GM19438 (cell line): ENCODE measurements around the gene XIRP1.
"Not testable (repeated sequence)": the region's sequence is repeated elsewhere in the genome, so short reads cannot be mapped to it uniquely, and the experiment has no call there.

Source experiments
- ATAC-seq: cut with Tn5 transposase; IDR thresholded peaks from one replicate; pipeline ENCODE4 v1.9.1; 2021; ENCODE audit warnings: low read depth; ENCODE audit not compliant: unreplicated experiment

XIRP1 gene, protein sequence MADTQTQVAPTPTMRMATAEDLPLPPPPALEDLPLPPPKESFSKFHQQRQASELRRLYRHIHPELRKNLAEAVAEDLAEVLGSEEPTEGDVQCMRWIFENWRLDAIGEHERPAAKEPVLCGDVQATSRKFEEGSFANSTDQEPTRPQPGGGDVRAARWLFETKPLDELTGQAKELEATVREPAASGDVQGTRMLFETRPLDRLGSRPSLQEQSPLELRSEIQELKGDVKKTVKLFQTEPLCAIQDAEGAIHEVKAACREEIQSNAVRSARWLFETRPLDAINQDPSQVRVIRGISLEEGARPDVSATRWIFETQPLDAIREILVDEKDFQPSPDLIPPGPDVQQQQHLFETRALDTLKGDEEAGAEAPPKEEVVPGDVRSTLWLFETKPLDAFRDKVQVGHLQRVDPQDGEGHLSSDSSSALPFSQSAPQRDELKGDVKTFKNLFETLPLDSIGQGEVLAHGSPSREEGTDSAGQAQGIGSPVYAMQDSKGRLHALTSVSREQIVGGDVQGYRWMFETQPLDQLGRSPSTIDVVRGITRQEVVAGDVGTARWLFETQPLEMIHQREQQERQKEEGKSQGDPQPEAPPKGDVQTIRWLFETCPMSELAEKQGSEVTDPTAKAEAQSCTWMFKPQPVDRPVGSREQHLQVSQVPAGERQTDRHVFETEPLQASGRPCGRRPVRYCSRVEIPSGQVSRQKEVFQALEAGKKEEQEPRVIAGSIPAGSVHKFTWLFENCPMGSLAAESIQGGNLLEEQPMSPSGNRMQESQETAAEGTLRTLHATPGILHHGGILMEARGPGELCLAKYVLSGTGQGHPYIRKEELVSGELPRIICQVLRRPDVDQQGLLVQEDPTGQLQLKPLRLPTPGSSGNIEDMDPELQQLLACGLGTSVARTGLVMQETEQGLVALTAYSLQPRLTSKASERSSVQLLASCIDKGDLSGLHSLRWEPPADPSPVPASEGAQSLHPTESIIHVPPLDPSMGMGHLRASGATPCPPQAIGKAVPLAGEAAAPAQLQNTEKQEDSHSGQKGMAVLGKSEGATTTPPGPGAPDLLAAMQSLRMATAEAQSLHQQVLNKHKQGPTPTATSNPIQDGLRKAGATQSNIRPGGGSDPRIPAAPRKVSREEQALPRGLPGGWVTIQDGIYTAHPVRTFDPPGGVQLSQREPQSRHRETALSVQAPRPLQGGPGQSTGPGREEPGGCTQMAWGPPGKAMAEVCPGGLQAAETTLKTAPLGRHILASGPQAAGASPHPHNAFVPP (N-terminal part only)

DNA sequence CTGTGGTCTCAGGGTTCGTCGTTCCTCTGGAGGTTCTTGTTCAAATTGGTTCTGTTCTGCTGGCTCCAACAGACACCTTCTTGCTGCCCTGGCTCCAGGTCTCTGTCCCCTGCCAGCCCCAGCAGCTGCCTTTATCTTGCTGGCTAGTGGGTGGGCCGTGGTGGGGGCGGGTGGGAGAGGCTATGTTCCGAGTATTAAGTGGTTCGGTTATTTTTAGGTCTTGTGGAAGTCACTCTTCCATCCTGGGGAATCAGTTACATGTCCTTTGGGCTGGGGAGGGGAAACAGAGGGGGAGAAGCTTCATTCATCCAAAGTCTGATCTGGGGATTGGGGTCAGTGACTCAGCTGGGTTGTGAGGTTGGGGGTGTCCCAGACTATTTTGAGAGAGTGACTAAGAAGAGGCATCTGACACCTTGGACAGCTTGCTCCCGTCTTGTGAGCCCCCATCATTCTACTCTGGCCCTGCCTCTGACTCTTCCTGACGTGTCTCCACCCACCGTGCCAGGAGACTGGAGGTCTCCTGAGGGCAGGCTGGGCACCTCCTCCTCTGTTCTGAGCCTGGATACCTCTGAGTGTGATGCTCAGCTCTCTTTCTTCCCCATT is at the start of gene XIRP1:
XIRP1 (minus strand) TSS at position 106 of the 603 bp plus-strand sequence. CDS start 3,150 bp downstream, outside the sequence.
- ATAC-seq, result no peak

DNA sequence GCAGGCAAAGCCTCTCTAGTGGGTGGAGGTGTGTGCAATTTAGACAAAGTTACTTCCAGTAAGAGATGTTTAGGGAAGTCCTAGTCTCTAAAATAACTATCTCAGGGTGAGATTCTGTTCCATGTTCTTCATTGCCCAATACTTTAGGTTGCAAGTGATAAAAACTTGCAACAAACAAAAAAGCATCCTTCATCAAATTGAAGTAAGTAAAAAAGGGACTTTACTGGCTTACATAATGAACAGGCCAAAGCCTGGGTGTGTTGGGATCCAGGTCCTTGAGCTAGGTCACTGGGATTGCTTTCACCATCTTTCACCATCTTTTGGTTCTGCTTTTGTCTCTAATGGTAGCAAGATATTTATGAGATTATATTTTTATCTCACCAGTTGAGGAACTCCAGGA is 49.2 kb upstream of the XIRP1 start:
- no peak for ATAC-seq

DNA sequence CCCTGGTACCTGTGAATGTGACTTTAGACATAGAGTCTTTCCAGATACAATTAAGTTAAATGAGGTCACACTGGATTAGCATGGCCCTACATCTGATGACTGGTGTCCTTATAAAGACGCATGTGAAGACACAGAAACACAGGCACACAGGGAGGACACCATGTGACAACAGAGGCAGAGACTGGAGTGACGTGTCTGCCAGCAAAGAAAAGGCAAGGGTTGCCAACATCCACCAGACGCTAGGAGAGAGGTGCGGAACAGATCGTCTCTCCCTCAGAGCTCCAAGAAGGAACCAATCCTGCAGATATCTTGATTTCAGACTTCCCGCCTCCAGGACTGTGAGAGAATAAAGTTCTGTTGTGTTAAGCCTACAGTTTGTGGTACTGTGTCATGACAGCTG is 44.6 kb upstream of the XIRP1 start:
- ATAC-seq, result no peak

DNA sequence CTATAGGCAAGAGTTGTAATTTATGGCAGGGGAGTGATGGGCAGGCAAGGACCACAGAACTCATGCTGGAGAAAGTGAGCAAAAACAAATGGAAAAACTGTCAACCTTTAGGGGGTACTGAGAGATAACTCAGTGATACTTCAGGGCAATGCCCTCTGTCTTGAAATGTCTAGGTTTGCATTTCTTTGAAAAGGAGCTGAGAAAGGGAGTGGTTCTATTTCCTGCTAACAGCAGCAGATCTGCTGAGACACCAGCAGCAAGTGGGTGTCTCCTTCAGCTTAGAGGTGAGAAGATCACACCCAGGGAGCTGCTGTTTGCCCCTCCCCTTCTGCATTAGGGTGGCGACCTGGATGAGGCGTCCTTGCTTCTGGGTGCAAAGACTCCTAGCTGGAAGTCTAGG is 42.3 kb upstream of the XIRP1 start:
- no peak for ATAC-seq

DNA sequence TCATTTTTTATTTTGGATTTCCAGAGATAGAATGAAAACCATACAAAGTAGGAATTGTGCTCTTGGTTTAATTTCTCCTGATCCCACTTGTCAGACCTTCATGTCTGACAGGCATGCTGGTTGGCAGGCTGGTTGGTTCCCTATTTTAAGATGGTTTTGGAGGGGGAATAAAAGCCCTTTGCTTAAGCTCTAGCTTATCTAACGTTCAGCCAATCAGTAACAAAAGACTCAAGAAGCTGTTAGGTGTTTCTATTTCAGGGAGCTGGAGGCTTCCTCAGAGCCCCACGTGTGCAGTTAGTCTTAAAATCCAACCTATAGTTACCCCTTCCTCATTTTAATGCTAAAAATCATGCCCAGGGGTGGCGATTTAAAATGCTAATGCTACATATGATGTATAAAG is 40.5 kb upstream of the XIRP1 start:
- no peak for ATAC-seq

DNA sequence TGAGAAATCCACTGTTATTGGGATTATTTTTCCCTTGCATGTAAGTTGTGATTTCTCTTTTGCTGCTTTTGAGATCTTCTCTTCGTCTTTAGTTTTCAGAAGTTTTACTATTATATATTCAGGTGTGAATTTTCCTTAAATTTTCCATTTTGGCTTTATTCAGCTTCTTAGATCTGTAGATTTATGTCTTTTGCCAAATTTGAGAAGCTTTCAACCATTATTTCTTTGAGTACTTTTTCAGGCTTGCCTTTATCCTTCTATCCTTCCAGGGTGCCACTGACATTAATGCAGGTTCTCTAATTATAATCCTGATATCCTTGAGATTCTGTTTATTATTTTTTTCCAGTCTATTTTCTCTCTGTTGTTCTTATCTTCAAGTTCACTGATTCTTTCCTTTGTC is 38.1 kb upstream of the XIRP1 start:
- no peak for ATAC-seq

DNA sequence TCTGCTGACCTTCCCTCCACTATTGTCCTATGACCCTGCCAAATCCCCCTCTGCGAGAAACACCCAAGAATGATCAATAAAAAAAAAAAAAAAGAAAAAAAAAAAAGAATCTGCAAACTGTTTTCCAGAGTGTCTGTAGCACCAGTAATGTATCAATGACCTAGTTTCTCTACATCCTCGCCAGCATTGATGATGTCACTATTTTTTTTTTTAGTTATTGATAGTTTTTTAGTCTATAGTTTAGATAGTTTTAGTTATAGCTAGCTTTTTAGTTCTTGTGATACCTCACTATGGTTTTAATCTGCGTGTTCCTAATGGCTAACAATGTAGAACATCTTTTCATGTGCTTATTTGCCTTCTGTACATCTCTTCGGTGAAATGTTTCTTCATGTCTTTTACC is 36.1 kb upstream of the XIRP1 start:
- no peak for ATAC-seq

DNA sequence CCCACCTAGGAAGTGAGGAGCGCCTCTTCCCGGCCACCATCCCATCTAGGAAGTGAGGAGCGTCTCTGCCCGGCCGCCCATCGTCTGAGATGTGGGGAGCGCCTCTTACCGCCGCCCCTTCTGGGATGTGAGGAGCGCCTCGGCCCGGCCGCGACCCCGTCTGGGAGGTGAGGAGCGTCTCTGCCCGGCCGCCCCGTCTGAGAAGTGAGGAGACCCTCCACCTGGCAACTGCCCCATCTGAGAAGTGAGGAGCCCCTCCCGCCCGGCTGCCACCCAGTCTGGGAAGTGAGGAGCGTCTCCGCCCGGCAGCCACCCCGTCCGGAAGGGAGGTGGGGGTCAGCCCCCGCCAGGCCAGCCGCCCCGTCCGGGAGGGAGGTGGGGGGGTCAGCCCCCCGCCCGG is 35.2 kb upstream of the XIRP1 start:
- ATAC-seq, result not testable (repeated sequence)

DNA sequence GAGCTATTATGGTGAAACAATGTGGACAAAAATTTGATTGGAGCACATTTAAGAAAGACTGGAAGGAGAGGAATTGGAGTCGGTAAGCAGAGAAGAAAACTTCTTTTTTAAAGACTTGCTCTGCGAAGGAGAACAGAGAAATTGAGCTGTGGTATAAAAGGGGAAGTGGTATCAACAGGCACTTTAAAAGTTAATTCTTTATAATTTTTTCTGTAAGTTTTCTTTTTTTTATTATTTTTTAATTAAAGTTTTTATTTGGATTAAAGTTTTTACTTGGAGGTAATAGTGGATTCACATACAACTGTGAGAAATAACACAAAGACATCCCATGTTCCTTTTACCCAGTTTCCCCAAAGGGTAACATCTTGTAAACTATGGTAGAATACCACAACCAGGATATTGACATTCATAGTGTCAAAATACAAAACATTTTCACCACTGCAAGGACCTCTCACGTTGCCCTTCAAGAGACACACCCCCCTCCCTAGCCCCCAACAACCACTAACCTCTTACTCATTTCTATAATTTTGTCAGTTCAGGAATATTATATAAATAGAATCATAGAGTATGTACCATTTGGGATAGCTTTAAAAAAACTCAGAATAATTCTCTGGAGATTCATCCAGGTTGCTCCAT is 33.8 kb upstream of the XIRP1 start:
- no peak for ATAC-seq

DNA sequence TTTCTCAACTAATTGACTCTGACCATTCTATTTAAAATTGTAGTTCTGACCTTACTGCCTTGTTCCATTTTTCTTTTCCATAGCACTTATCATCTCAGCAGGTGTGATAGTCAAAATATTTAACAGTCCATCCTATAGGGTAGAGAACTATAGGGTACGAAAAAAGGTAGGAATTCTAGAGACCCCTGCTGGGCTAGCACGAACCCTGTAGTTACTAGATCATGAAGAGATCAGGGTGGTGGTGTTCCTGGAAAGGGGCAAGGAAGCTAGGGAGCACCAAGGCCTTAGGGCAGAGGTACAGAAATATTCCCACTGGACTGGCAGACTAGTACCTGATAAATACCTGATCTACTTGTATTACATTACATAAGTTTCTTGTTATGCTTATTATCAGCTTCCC is 31.9 kb upstream of the XIRP1 start:
- no peak for ATAC-seq

DNA sequence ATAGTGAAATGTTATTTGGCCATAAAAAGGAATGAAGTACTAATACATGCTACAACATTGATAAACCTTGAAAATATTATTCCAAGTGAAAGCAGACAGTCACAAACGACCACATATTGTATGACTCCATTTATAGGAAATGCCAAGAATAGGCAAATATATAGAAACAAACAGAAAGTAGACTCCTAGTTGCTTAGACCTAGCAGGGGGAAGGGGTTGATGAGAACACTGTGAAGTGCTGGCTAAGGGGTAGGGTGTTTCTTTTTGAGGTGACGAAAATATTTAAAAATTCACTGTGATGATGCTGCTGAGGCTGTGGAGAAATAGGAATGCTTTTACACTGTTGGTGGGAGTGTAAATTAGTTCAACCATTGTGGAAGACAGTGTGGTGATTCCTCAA is 30.5 kb upstream of the XIRP1 start:
- no peak for ATAC-seq

DNA sequence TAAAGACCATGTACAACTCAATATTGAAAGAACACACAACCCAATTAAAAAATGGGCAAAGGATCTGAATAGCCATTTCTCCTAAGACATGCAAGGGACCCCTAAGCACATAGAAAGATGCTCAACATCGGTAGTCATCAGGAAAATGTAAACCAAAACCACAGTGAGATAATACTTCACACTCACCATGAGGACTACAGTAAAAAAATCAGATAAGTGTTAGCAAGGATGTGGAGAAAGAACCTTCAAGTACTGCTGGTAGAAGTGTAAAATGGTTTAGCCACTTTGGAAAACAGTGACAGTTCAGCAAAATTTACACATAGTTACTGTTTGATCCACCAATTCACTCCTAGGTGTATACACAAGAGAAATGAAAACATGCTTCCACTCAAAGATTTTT is 30.1 kb upstream of the XIRP1 start:
- ATAC-seq, result no peak

DNA sequence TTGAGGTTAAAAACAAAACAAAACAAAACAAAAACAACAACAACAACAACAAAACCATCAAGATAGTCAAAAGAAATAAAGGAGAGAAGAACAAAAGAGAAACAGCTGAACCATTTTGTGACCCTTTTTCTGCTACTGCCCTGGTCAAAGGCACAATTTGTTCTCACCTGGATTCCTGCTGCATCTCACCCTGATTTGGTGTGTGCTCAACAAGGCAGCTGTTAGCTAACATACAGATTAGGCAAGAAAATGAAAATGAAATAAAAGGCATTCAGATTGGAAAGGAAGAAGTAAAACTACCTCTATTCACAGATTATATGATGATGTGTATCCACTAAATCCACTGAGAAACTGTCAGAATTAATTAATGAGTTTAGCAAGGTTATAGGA is 28.7 kb upstream of the XIRP1 start:
- no peak for ATAC-seq

DNA sequence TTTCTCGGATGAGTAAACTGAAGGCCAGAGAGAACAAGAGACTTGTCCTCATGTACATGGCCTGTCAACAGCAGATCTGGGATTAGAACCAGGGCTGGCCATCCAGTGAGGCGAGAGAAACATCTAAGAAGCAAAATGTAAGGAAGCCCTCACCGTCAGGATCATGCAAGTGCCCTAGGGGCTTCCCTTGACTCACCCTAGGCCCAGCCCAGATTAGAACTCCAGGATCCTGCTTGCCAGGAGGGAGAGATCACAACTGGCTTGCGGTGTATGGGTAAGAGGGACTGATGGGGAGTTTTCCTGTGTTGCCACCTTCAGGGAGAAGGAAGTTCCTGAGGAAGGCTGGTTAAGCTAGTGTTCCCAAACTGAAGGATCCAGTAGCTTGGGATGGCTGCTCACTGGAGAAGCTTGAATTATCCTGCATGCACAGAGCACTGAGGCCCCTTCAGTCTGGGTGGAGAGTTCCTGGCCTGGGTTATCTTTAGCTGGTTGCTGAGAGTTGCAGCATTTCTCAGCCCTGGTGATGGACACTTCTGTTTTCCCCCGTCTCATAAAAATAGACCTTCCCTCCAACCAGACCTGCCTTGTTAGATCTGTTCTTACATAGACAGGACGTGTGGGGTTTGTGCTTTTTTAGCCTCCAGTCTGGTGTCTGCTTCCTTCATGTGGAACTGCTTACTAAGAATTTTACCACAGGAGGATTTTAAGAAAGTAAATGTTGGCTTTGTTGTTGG is 28.2 kb upstream of the XIRP1 start:
- ATAC-seq, result peak; percentile 47

DNA sequence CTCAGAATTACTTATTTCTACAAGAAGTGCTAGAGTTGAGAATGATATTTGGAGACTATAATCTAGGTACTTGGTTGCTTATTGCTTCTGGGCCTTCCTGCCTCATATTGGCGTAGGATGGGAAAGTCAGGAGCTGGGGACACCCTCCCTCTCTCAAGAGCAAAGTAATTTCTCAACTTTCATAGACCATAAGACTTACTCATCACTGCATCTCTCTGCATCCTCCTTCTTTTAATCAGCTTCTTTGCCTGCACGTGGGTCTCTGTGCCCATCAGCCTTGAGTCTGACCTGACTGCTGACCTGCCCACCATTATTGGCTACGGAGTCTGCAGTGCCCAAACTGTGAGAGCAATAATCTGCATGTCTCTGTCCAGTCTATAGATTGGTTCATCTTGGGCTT is 27.3 kb upstream of the XIRP1 start:
- no peak for ATAC-seq

DNA sequence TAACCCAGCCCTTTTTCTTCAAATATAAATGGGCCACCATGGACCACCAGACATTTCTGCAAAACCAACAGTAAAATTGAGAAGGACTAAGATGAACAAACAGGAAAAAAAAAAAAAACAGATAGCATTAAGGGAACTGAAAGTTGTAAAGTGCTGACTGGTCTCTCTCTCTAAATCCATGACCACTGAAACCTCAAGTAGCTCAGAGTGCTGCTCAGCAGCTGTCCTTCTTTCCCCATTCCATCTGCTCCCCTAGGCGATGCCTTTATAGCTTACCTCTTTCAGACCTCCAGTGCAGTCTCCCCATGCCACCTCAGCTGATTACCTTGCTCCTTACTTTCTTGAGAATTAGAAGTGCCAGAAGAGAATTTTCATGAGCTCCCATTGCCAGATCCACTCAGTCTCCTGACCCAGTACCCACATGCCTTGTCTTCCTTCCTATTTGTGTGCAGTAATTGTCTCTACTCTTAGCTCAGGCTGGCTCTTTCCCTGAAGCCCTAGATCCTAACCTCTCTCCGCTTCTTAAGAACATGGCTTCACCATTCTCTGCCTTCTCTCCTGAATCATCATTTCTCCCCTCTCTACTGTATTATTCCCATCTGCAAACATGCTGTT is 23.9 kb upstream of the XIRP1 start:
- ATAC-seq, result peak; percentile 98

DNA sequence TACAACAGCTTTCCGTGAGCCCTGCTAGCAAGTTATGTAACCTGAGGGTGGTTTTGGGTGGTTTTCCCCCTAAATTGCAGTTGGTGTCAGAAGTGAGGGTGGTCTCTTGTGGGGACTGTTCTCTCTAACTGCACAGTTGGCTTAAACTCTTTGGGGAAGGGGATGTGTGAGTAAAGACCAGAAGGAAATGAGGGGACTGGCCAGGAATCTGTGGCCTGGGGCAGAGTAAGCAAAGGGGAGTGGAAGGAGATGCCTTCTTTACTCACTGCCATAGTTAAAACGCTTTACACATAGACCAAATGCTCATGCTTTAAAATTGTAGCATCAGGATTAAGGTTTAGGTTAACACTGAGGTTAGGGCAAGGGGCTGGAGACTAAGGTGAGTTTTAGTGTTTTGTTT is 21.2 kb upstream of the XIRP1 start:
- ATAC-seq, result no peak

DNA sequence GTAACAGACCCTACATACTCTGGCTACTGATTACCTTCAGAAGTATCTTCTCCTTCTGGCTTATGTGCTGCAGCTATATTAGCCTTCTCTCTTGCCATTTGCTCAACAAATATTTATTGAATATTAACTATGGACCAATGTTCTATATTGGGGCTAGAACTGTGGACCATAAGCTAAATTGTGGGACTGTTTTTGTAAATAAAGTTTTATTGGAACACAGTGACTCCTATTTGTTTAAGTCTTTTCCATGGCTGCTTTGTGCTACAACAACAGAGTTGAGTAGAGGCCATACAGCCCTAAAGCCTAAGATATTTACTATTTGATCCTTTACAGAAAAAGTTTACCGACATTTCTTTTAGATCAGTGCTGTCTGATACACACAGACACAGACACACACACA is 20.3 kb upstream of the XIRP1 start:
- no peak for ATAC-seq
